ENCODE data around the gene JPH3. TPM values are rescaled to one million over a fixed set of nuclear protein-coding genes. Genes with fewer than 3 reads are reported as not detected.

Gene JPH3
- total RNA-seq, 1 experiment from 2014 or later, result 32.7 TPM

GRCh38 chr16:87740909-87741424 lies 138.7 kb downstream of the JPH3 start:
- 0 out of 4 replicates have a peak, but pooled peaks cover 0 to 1% of the 10 kb centered on the region in 2 experiments for H3K4me1 Mint-ChIP-seq

More at GRCh38 chr16:87740909-87741424, 138.7 kb downstream of the JPH3 start:
- Histone ChIP-seq H2BK5ac (ENCODE audit: insufficient read length, low read length) (no peak overlapping the region), H2AK5ac (ENCODE audit: insufficient read length, low read length) (no peak overlapping the region), H3K9ac (ENCODE audit: extremely low read depth, insufficient read length, low read length) (no peak overlapping the region), H3K79me2 (ENCODE audit: insufficient read depth, low read length) (peaks cover 4% of the 10 kb centered on the region; the same call in 1 of the 2 replicates), H3K4me1 (ENCODE audit: insufficient read depth, low read length) (no peaks in the 10 kb centered on the region), H3K27me3 (ENCODE audit: insufficient read depth, low read length) (no peaks in the 10 kb centered on the region), H3K18ac (ENCODE audit: insufficient read length, low read depth, low read length) (no peak overlapping the region), H3K4ac (ENCODE audit: low read depth, low read length) (no peak overlapping the region), H4K5ac (ENCODE audit: insufficient read length, low read depth, low read length) (no peak overlapping the region), H2BK120ac (ENCODE audit: low read depth, low read length, poor library complexity, severe bottlenecking) (no peak overlapping the region), H4K20me1 (ENCODE audit: control insufficient read depth, insufficient read depth, insufficient read length) (peaks cover 8% of the 10 kb centered on the region), H2AFZ (ENCODE audit: low read length) (no peak overlapping the region), H3K79me1 (ENCODE audit: insufficient read depth, low read depth, low read length, poor library complexity, severe bottlenecking) (peaks cover 16% of the 10 kb centered on the region), H4K8ac (replicated peaks; ENCODE audit: insufficient read length, low read depth, low read length) (no peak overlapping the region), H3K23ac (ENCODE audit: insufficient read length, low read depth, low read length) (no peak overlapping the region), H2BK12ac (ENCODE audit: insufficient read length, low read depth, low read length) (no peak overlapping the region), H3K27ac (ENCODE audit: insufficient read length, low read depth, low read length) (no peak overlapping the region), H2BK20ac (ENCODE audit: low read depth, low read length, poor library complexity, severe bottlenecking) (no peak overlapping the region), H2BK15ac (ENCODE audit: low read depth, low read length) (no peak overlapping the region), H3K23me2 (ENCODE audit: insufficient read length, low read depth, low read length, poor library complexity, severe bottlenecking) (no peaks in the 10 kb centered on the region), H3K56ac (ENCODE audit: insufficient read length, low read depth, low read length) (no peak overlapping the region), H3K9me3 (ENCODE audit: control insufficient read depth, low read depth, low read length) (no peaks in the 10 kb centered on the region), H4K91ac (ENCODE audit: insufficient read length, low read depth, low read length) (no peak overlapping the region), H3T11ph (ENCODE audit: low read length) (no peak overlapping the region), H3K14ac (ENCODE audit: insufficient read depth, low read length) (no peak overlapping the region), H3K4me2 (ENCODE audit: insufficient read depth, insufficient read length, low read length) (no peak overlapping the region)
- no CpG with 5 or more reads among the region's 11 CpGs for WGBS (ENCODE audit: extremely low coverage, insufficient read length, low lambda C conversion rate)
- Mint-ChIP-seq H3K27me3 (ENCODE audit: low read depth) (no peaks in the 10 kb centered on the region), H3K27ac (peak overlapping the region in 1 of 3 experiments; percentile 47; a peak in 2 of 7 replicates), H3K4me3 (no peak overlapping the region; a peak in 1 of 5 replicates), H3K9me3 (peaks cover 5 to 9% of the 10 kb centered on the region in 2 experiments; a peak in 3 of 5 replicates), H3K36me3 (ENCODE audit: insufficient read depth in 1 of 3, low read depth in 3 of 3) (peaks cover 38 to 52% (median 40%) of the 10 kb centered on the region in 3 experiments)
- DNase-seq, result no peak
- TF ChIP-seq CTCF (conservative IDR thresholded peaks at IDR 0.05), result no peak

Measured in H9 (cell line).